CD4-positive, alpha-beta T cell treated with Interleukin-6 for 4 hours (primary cell): ENCODE data around the gene FGF22.

Experiments used
- DNase-seq: peaks from one replicate; pipeline ENCODE4 v3.0.0-alpha.2; 2020; ENCODE audit warnings: mixed read lengths

The FGF22 gene

GRCh38 chr19:644789-645188, 5.1 kb downstream of the FGF22 start:
- no peak for DNase-seq

- no peak for DNase-seq
Measured at GRCh38 chr19:645912-646778, 6.5 kb downstream of the FGF22 start.

GRCh38 chr19:646779-647565, 7.3 kb downstream of the FGF22 start:
- no peak for DNase-seq

- peak; percentile 1 for DNase-seq
Measured at GRCh38 chr19:647566-648284, 8.0 kb downstream of the FGF22 start.

- DNase-seq, result peak; percentile 1
Measured at GRCh38 chr19:648305-648704, 8.6 kb downstream of the FGF22 start.

- peak; percentile 1 for DNase-seq
Measured at GRCh38 chr19:648904-649801, 9.5 kb downstream of the FGF22 start.

- no peak for DNase-seq
Measured at GRCh38 chr19:650121-650520, 10.4 kb downstream of the FGF22 start.

GRCh38 chr19:651114-651818, 11.6 kb downstream of the FGF22 start:
- DNase-seq, result no peak

- no peak for DNase-seq
Measured at GRCh38 chr19:651991-652390, 12.3 kb downstream of the FGF22 start.

- DNase-seq, result peak; percentile 1
Measured at GRCh38 chr19:652467-653389, 13.0 kb downstream of the FGF22 start.

GRCh38 chr19:653425-653824, 13.7 kb downstream of the FGF22 start:
- no peak for DNase-seq

GRCh38 chr19:655691-656090, 16.0 kb downstream of the FGF22 start:
- DNase-seq, result peak; percentile 1

GRCh38 chr19:656751-657559, 17.3 kb downstream of the FGF22 start:
- DNase-seq, result peak; percentile 2

GRCh38 chr19:657611-658010, 17.9 kb downstream of the FGF22 start:
- DNase-seq, result peak; percentile 1

GRCh38 chr19:658059-658839, 18.6 kb downstream of the FGF22 start:
- no peak for DNase-seq

GRCh38 chr19:658916-659839, 19.5 kb downstream of the FGF22 start:
- DNase-seq, result peak; percentile 61

GRCh38 chr19:660793-661426, 21.2 kb downstream of the FGF22 start:
- no peak for DNase-seq
